WERI-Rb-1 (cell line): ENCODE data around the gene PTPRD.

Experiments
- DNase-seq: peaks from one replicate; pipeline ENCODE4 v3.0.0-alpha.2; 2020
- H3K27ac ChIP-seq: fragments of 250-450 bp; sonication (Bioruptor Pico); 2 replicates; pipeline ENCODE4 v1.5.1; 2020; ENCODE audit warnings: mild to moderate bottlenecking, moderate library complexity
- H3K27me3 ChIP-seq: fragments of 250-450 bp; sonication (Bioruptor Pico); 2 replicates; pipeline ENCODE4 v1.5.1; 2021; ENCODE audit warnings: mild to moderate bottlenecking, low read depth, moderate library complexity; ENCODE audit not compliant: insufficient read depth, severe bottlenecking
- H3K36me3 ChIP-seq: fragments of 250-450 bp; sonication (Bioruptor Pico); 2 replicates; pipeline ENCODE4 v1.5.1; 2020; ENCODE audit warnings: mild to moderate bottlenecking, moderate library complexity
- H3K4me3 ChIP-seq: 2 replicates; pipeline ENCODE4 v1.5.1; 2011; ENCODE audit warnings: low read depth, mild to moderate bottlenecking, control low read depth, low read length
- H3K9me3 ChIP-seq: fragments of 250-450 bp; sonication (Bioruptor Pico); 2 replicates; pipeline ENCODE4 v1.5.1; 2021; ENCODE audit warnings: mild to moderate bottlenecking, moderate library complexity; ENCODE audit not compliant: severe bottlenecking
- TF ChIP-seq, protein P1 (sequence below): IDR thresholded peaks from 2 replicates; pipeline ENCODE4 v1.5.1; 2011; ENCODE audit warnings: low read depth, mild to moderate bottlenecking, control low read depth, inconsistent platforms, low read length

The PTPRD gene

DNA sequence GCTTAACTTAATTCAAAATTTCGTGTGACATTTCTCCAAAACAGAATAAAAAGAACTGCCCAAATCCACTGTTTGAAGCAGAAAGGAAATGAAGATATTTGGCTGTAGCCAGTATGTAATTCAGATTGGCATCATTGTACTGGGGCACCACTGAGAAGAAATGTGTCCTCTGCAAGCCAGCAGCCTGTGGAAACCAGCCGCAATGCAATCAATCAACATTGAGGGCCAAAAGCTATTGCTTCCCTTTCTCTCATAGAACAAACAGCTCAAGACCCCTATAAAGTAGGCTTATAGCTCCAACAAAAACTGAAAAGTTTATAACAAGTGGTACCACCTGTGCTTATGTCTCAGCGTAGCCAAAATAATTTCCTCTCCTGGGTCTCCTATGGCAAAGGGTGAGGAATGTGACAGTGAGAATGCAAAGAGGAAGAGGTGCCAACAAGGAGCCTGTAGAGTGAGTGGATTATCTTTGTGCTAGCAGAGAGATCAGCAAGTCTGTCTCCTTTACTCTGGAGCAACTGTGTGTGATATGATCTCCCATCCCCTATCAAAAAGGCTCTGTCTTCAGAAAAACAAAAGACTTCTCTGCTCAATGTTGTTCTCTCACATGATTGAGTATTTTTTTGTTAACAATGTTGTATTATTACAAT lies 1740.9 kb downstream of the PTPRD start:
- H3K9me3 ChIP-seq = no peaks in the 10 kb centered on the region
- H3K27me3 ChIP-seq = no peaks in the 10 kb centered on the region
- H3K27ac ChIP-seq = no peak overlapping the region
- TF ChIP-seq, protein P1, sequence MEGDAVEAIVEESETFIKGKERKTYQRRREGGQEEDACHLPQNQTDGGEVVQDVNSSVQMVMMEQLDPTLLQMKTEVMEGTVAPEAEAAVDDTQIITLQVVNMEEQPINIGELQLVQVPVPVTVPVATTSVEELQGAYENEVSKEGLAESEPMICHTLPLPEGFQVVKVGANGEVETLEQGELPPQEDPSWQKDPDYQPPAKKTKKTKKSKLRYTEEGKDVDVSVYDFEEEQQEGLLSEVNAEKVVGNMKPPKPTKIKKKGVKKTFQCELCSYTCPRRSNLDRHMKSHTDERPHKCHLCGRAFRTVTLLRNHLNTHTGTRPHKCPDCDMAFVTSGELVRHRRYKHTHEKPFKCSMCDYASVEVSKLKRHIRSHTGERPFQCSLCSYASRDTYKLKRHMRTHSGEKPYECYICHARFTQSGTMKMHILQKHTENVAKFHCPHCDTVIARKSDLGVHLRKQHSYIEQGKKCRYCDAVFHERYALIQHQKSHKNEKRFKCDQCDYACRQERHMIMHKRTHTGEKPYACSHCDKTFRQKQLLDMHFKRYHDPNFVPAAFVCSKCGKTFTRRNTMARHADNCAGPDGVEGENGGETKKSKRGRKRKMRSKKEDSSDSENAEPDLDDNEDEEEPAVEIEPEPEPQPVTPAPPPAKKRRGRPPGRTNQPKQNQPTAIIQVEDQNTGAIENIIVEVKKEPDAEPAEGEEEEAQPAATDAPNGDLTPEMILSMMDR = no peak
- H3K4me3 ChIP-seq = no peak overlapping the region
- no peak for DNase-seq
- no peaks in the 10 kb centered on the region for H3K36me3 ChIP-seq

DNA sequence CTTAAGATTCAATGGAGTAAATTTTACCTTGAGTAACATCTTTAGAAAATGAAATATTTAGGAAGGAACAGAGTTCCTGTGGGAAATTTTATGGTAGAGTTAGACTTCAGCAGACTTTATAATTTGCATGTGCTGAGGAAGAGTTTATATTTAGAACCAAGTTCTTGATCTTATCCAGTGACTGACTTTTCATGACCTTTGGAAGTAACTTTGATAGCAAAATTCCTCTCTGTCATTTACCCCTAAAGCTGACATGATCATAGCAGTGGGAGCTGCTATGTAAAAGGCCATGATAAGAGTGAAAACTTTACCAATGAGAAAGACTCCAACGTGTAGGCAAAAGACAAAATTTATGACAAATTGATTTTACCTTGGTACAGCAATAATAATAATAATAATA lies 1741.4 kb downstream of the PTPRD start:
- TF ChIP-seq, protein P1 = no peak
- H3K4me3 ChIP-seq = no peak overlapping the region
- no peaks in the 10 kb centered on the region for H3K36me3 ChIP-seq
- H3K9me3 ChIP-seq = no peaks in the 10 kb centered on the region
- no peaks in the 10 kb centered on the region for H3K27me3 ChIP-seq
- no peak for DNase-seq
- H3K27ac ChIP-seq = no peak overlapping the region

DNA sequence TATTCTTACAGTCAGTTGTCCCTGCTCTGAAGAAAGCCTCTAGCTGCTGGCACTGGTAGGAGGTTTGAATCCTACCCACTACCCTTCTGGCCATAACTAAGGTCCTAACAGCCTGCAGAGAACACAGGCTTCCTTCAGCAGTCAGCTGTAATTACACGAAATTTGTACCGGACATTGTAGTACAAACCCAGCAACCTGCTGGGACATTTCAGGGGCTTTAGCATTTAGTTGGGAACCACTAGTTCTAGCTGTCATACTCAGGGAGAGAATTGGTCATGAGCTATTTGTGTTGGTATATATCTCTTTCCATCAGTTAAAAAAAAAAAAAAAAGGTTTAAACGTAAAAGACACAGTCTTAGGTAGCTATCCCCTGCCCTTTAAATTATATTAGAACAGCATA lies 1743.0 kb downstream of the PTPRD start:
- TF ChIP-seq, protein P1 = no peak
- Histone ChIP-seq H3K27ac (no peak overlapping the region), H3K36me3 (no peaks in the 10 kb centered on the region), H3K4me3 (no peak overlapping the region), H3K9me3 (no peaks in the 10 kb centered on the region), H3K27me3 (no peaks in the 10 kb centered on the region)
- DNase-seq = no peak

DNA sequence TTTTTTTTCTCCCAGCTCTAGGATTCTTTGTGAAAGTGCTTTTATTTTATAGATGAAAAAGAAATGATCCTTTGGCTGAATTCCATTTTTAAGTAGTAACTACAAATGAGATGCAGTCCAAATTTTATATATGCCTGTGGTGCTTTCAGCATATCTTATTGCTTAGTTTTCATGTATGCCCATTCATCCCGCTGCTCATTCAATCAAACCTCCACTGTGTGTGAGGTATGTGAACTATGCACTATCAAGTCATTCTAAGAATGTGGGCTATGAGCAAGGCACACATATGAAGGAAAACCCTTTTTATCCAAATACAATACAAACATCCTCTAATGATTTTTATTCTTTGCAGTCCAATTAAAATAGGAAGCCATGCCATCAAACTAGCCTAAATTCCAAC lies 1744.2 kb downstream of the PTPRD start:
- TF ChIP-seq, protein P1 = no peak
- Histone ChIP-seq H3K27me3 (no peaks in the 10 kb centered on the region), H3K36me3 (no peaks in the 10 kb centered on the region), H3K4me3 (no peak overlapping the region), H3K9me3 (no peaks in the 10 kb centered on the region), H3K27ac (no peak overlapping the region)
- DNase-seq = no peak

DNA sequence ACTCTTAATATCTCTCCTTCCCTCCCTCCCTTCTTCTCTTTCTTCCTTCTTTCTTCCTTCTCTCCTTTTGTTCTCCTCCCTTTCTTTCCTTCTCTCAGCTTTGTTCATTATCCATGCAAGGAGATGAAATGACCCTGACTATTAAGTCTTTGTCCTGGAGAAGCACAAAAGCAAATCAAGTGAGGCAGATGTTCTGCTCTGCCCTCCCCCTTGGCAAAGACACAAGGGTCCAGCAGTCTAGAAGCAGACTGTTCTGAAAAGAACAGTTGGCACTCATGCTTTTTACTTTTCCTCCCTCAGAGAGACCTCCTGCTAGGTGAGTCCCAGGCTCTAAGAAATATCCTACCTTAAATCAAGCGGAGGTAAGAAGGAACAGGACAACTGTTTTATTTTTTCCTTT lies 1745.7 kb downstream of the PTPRD start:
- TF ChIP-seq, protein P1 = no peak
- H3K27ac ChIP-seq = no peak overlapping the region
- no peak overlapping the region for H3K4me3 ChIP-seq
- no peaks in the 10 kb centered on the region for H3K36me3 ChIP-seq
- H3K9me3 ChIP-seq = no peaks in the 10 kb centered on the region
- no peak for DNase-seq
- H3K27me3 ChIP-seq = no peaks in the 10 kb centered on the region

DNA sequence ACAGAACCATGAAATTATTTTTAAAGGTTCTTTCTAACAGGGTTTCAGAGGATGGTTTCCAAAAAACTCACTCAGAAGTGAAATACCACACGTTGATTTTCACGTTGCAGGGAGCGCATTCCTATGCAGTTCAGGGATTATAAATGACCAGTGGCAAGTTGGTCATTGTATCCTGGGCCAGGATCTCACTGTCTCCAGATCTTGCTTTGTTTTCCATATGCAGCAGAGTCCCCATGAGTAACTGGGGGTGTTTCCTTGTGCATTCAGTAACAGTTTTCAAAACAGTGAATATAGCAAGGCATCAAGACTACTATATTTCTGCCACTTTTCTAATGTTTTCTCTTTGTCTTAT lies 1748.3 kb downstream of the PTPRD start:
- no peak overlapping the region for H3K27ac ChIP-seq
- TF ChIP-seq, protein P1 = no peak
- H3K27me3 ChIP-seq = no peaks in the 10 kb centered on the region
- no peak for DNase-seq
- no peaks in the 10 kb centered on the region for H3K9me3 ChIP-seq
- no peak overlapping the region for H3K4me3 ChIP-seq
- H3K36me3 ChIP-seq = no peaks in the 10 kb centered on the region
